ENCODE data around the gene PFKFB2. TPM values are rescaled to one million over a fixed set of nuclear protein-coding genes. Genes with fewer than 3 reads are reported as not detected.

PFKFB2 gene
- total and polyA plus RNA-seq, 2 donors (not counting 1 experiment from before 2014, with no cell fraction given) = 6.5 to 18.2 TPM

- Mint-ChIP-seq H3K27ac (no peak overlapping the region), H3K9me3 (ENCODE audit: insufficient read depth) (no peaks in the 10 kb centered on the region), H3K4me3 (no peak overlapping the region), H3K4me1 (peaks cover 31% of the 10 kb centered on the region), H3K27me3 (no peaks in the 10 kb centered on the region)
- CTCF ChIA-PET = interaction anchor here (1.2 to 1.3 kb wide), 3 partner anchors 27 to 454 kb away, joined by 3 to 9 read pairs (median 3); no protein-coding TSS in a partner anchor
- Histone ChIP-seq H3K4me3 (ENCODE audit: control extremely low read depth in 1 of 5, extremely low read depth in 1 of 5, insufficient read depth in 1 of 5, low read depth in 2 of 5, low read length in 4 of 5) (no peak overlapping the region), H2AFZ (ENCODE audit: insufficient read depth, low read depth, low read length, poor library complexity, severe bottlenecking) (no peak overlapping the region), H3K79me2 (ENCODE audit: control insufficient read depth, insufficient read depth, low read length) (peaks cover 47% of the 10 kb centered on the region), H3K27ac (ENCODE audit: low read length in 2 of 2) (no peak overlapping the region), H4K20me1 (ENCODE audit: control insufficient read depth, insufficient read depth, low read length, poor library complexity, severe bottlenecking) (peaks cover 6% of the 10 kb centered on the region), H3K4me2 (replicated peaks; ENCODE audit: low read depth, low read length, poor library complexity, severe bottlenecking) (no peak overlapping the region), H3K9ac (ENCODE audit: low read length) (no peak overlapping the region), H3K9me3 (ENCODE audit: control extremely low read depth in 1 of 3, control insufficient read depth in 2 of 3, insufficient read depth in 1 of 3, low read length in 2 of 3) (no peaks in the 10 kb centered on the region), H3K27me3 (replicated peaks in 1 of 4; ENCODE audit: control extremely low read depth in 1 of 4, control insufficient read depth in 3 of 4, insufficient read depth in 4 of 4, low read length in 3 of 4) (no peaks in the 10 kb centered on the region), H3K36me3 (replicated peaks in 1 of 2; ENCODE audit: control extremely low read depth in 1 of 2, control insufficient read depth in 1 of 2, extremely low read depth in 1 of 2, insufficient read depth in 2 of 2, low read length in 1 of 2) (peaks cover 10 to 22% of the 10 kb centered on the region in 2 experiments), H3K4me1 (ENCODE audit: control insufficient read depth in 2 of 2, insufficient read depth in 2 of 2, low read length in 2 of 2) (peaks cover 0 to 4% of the 10 kb centered on the region in 2 donors)
- no CpG with 5 or more reads among the region's 2 CpGs for WGBS (ENCODE audit: insufficient coverage)
- DNase-seq (no peak), ATAC-seq (ENCODE audit: low read depth) (no peak)
- POLR2A ChIA-PET = no interaction called here
- intact Hi-C loops (cut with micrococcal nuclease) = no loop called here
- no peak for TF ChIP-seq EZH2 (IDR thresholded peaks at IDR 0.05; ENCODE audit: borderline replicate concordance, insufficient read depth, low read depth, low read length, poor library complexity, severe bottlenecking)
- TF ChIP-seq, protein P1, sequence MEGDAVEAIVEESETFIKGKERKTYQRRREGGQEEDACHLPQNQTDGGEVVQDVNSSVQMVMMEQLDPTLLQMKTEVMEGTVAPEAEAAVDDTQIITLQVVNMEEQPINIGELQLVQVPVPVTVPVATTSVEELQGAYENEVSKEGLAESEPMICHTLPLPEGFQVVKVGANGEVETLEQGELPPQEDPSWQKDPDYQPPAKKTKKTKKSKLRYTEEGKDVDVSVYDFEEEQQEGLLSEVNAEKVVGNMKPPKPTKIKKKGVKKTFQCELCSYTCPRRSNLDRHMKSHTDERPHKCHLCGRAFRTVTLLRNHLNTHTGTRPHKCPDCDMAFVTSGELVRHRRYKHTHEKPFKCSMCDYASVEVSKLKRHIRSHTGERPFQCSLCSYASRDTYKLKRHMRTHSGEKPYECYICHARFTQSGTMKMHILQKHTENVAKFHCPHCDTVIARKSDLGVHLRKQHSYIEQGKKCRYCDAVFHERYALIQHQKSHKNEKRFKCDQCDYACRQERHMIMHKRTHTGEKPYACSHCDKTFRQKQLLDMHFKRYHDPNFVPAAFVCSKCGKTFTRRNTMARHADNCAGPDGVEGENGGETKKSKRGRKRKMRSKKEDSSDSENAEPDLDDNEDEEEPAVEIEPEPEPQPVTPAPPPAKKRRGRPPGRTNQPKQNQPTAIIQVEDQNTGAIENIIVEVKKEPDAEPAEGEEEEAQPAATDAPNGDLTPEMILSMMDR (IDR thresholded peaks at IDR 0.05) = no peak
These were observed 7.6 kb upstream of the PFKFB2 start for GRCh38 chr1:207045453-207045852.

GRCh38 chr1:207047505-207047904 is 5.6 kb upstream of the PFKFB2 start:
- peaks cover 45% of the 10 kb centered on the region for H3K4me1 Mint-ChIP-seq
- Histone ChIP-seq H3K9ac (ENCODE audit: low read length) (no peak overlapping the region), H3K4me3 (ENCODE audit: control extremely low read depth in 1 of 5, extremely low read depth in 1 of 5, insufficient read depth in 1 of 5, low read depth in 2 of 5, low read length in 4 of 5) (no peak overlapping the region), H3K36me3 (replicated peaks in 1 of 2; ENCODE audit: control extremely low read depth in 1 of 2, control insufficient read depth in 1 of 2, extremely low read depth in 1 of 2, insufficient read depth in 2 of 2, low read length in 1 of 2) (peaks cover 10 to 22% of the 10 kb centered on the region in 2 experiments), H3K4me1 (ENCODE audit: control insufficient read depth in 2 of 2, insufficient read depth in 2 of 2, low read length in 2 of 2) (peaks cover 14 to 19% of the 10 kb centered on the region in 2 donors), H4K20me1 (ENCODE audit: control insufficient read depth, insufficient read depth, low read length, poor library complexity, severe bottlenecking) (peaks cover 6% of the 10 kb centered on the region), H3K27me3 (replicated peaks in 1 of 4; ENCODE audit: control extremely low read depth in 1 of 4, control insufficient read depth in 3 of 4, insufficient read depth in 4 of 4, low read length in 3 of 4) (no peaks in the 10 kb centered on the region), H3K27ac (ENCODE audit: low read length in 2 of 2) (no peak overlapping the region), H3K4me2 (replicated peaks; ENCODE audit: low read depth, low read length, poor library complexity, severe bottlenecking) (no peak overlapping the region), H2AFZ (ENCODE audit: insufficient read depth, low read depth, low read length, poor library complexity, severe bottlenecking) (no peak overlapping the region), H3K79me2 (ENCODE audit: control insufficient read depth, insufficient read depth, low read length) (peaks cover 58% of the 10 kb centered on the region), H3K9me3 (ENCODE audit: control extremely low read depth in 1 of 3, control insufficient read depth in 2 of 3, insufficient read depth in 1 of 3, low read length in 2 of 3) (no peaks in the 10 kb centered on the region)
- no peak overlapping the region for H3K4me3 Mint-ChIP-seq
- no peaks in the 10 kb centered on the region for H3K9me3 Mint-ChIP-seq (ENCODE audit: insufficient read depth)
- H3K27me3 Mint-ChIP-seq = no peaks in the 10 kb centered on the region
- intact Hi-C loops (cut with micrococcal nuclease) = no loop called here
- no peak for ATAC-seq (ENCODE audit: low read depth)
- ChIA-PET CTCF (interaction anchor here (0.7 to 4.9 kb wide), 9 partner anchors 12 to 452 kb away, joined by 3 to 76 read pairs (median 7); partner anchors contain the start of genes C1orf116 and DYRK3), POLR2A (no interaction called here)
- TF ChIP-seq, protein P1 (IDR thresholded peaks at IDR 0.05) = no peak
- no peak for TF ChIP-seq EZH2 (IDR thresholded peaks at IDR 0.05; ENCODE audit: borderline replicate concordance, insufficient read depth, low read depth, low read length, poor library complexity, severe bottlenecking)
- H3K27ac Mint-ChIP-seq = no peak overlapping the region
- no peak for DNase-seq
- WGBS (ENCODE audit: insufficient coverage) = no CpG with 5 or more reads among the region's 1 CpG

All from B cell (primary cell).